GM21390 (cell line): ENCODE data around the gene PFDN1.

ENCODE experiments used
- ATAC-seq: cut with Tn5 transposase; IDR thresholded peaks from one replicate; pipeline ENCODE4 v1.9.1; 2021; ENCODE audit not compliant: unreplicated experiment

Gene PFDN1

GRCh38 chr5:140298183-140298601 lies 4.7 kb downstream of the PFDN1 start:
- ATAC-seq: no peak

- no peak for ATAC-seq
Observed at GRCh38 chr5:140297283-140297682, 5.6 kb downstream of the PFDN1 start.

GRCh38 chr5:140296289-140296688 lies 6.6 kb downstream of the PFDN1 start:
- ATAC-seq: no peak

GRCh38 chr5:140295414-140295813 lies 7.5 kb downstream of the PFDN1 start:
- no peak for ATAC-seq

- ATAC-seq: no peak
Observed at GRCh38 chr5:140294753-140295152, 8.1 kb downstream of the PFDN1 start.

- ATAC-seq: no peak
Observed at GRCh38 chr5:140293849-140294100, 9.1 kb downstream of the PFDN1 start.

GRCh38 chr5:140293091-140293848 lies 9.6 kb downstream of the PFDN1 start:
- no peak for ATAC-seq

GRCh38 chr5:140292212-140293036 lies 10.5 kb downstream of the PFDN1 start:
- ATAC-seq: no peak

GRCh38 chr5:140287801-140288521 lies 14.9 kb downstream of the PFDN1 start:
- no peak for ATAC-seq

GRCh38 chr5:140286424-140286823 lies 16.5 kb downstream of the PFDN1 start:
- no peak for ATAC-seq

- ATAC-seq: no peak
Observed at GRCh38 chr5:140284013-140284412, 18.9 kb downstream of the PFDN1 start.

GRCh38 chr5:140282266-140282665 lies 20.6 kb downstream of the PFDN1 start:
- no peak for ATAC-seq

- no peak for ATAC-seq
Observed at GRCh38 chr5:140275837-140276236, 27.1 kb downstream of the PFDN1 start.

GRCh38 chr5:140273401-140273877 lies 29.5 kb downstream of the PFDN1 start:
- ATAC-seq: no peak

- no peak for ATAC-seq
Observed at GRCh38 chr5:140270008-140270407, 32.9 kb downstream of the PFDN1 start.

GRCh38 chr5:140267559-140268018 lies 35.3 kb downstream of the PFDN1 start:
- no peak for ATAC-seq

- ATAC-seq: no peak
Observed at GRCh38 chr5:140267201-140267540, 35.7 kb downstream of the PFDN1 start.

- no peak for ATAC-seq
Observed at GRCh38 chr5:140266471-140267200, 36.3 kb downstream of the PFDN1 start.

- no peak for ATAC-seq
Observed at GRCh38 chr5:140265845-140266244, 37.1 kb downstream of the PFDN1 start.

GRCh38 chr5:140262839-140263238 lies 40.1 kb downstream of the PFDN1 start:
- no peak for ATAC-seq

- ATAC-seq: no peak
Observed at GRCh38 chr5:140262221-140262620, 40.7 kb downstream of the PFDN1 start.
